A673 (cell line): Measurements from ENCODE around the gene RBFOX1. TPM values are rescaled to one million over a fixed set of nuclear protein-coding genes. Genes with fewer than 3 reads are reported as not detected.

ENCODE experiments used
- BruUV-seq: library from RNA; stranded (reverse); fragments of 400-500 nt; replicated peaks from 2 replicates; lab custom pipeline; 2021; lab: Mats Ljungman, UMichigan
- CTCF ChIA-PET: fragments of 300-600 bp; sonication (Branson Sonifier 250); formaldehyde crosslinking; loops from one replicate; lab custom pipeline; 2022; ENCODE audit warnings: antibody characterized with exemption; lab: Charles Lee
- POLR2A ChIA-PET: fragments of 300-600 bp; sonication (Branson Sonifier 250); formaldehyde crosslinking; loops from one replicate; lab custom pipeline; 2022; ENCODE audit warnings: antibody characterized with exemption; ENCODE audit not compliant: low non-redundant PET; lab: Charles Lee
- DNase-seq: peaks from one replicate; pipeline ENCODE4 v3.0.0-alpha.2; 2015; ENCODE audit warnings: low spot score
- H3K27ac ChIP-seq: fragments of 200-600 bp; sonication (generic); 2 replicates; pipeline ENCODE4 v1.5.1; 2016; ENCODE audit warnings: mixed run types, low read depth, mild to moderate bottlenecking, mixed read lengths, antibody characterized with exemption, low read length; ENCODE audit not compliant: poor library complexity, severe bottlenecking
- H3K27me3 ChIP-seq: fragments of 200-600 bp; sonication (generic); replicated peaks from 2 replicates; pipeline ENCODE4 v1.6.1; 2017; ENCODE audit warnings: mixed run types, low read depth, mild to moderate bottlenecking, mixed read lengths, antibody characterized with exemption, low read length; ENCODE audit not compliant: insufficient read depth, poor library complexity
- H3K36me3 ChIP-seq: fragments of 200-600 bp; sonication (generic); 2 replicates; pipeline ENCODE4 v1.6.1; 2016; ENCODE audit warnings: mixed run types, mild to moderate bottlenecking, mixed read lengths, antibody characterized with exemption, low read length; ENCODE audit not compliant: insufficient read depth, poor library complexity, severe bottlenecking
- H3K4me1 ChIP-seq: fragments of 200-600 bp; sonication (generic); 2 replicates; pipeline ENCODE4 v1.6.1; 2017; ENCODE audit warnings: mixed run types, mild to moderate bottlenecking, mixed read lengths, antibody characterized with exemption, low read length; ENCODE audit not compliant: insufficient read depth, poor library complexity, severe bottlenecking
- H3K4me3 ChIP-seq: fragments of 200-600 bp; sonication (generic); 2 replicates; pipeline ENCODE4 v1.5.1; 2016; ENCODE audit warnings: low read depth, mixed run types, mild to moderate bottlenecking, mixed read lengths, low read length; ENCODE audit not compliant: poor library complexity, severe bottlenecking
- H3K9me3 ChIP-seq: fragments of 200-600 bp; sonication (generic); 2 replicates; pipeline ENCODE4 v1.6.1; 2016; ENCODE audit warnings: mixed run types, low read depth, mild to moderate bottlenecking, mixed read lengths, antibody characterized with exemption, low read length; ENCODE audit not compliant: poor library complexity, severe bottlenecking
- EZH2 ChIP-seq: fragments of 200-600 bp; sonication (generic); IDR thresholded peaks from 2 replicates; pipeline ENCODE4 v1.6.1; 2017; ENCODE audit warnings: borderline replicate concordance, low read depth, mild to moderate bottlenecking, mixed read lengths, antibody characterized with exemption, low read length; ENCODE audit not compliant: poor library complexity, severe bottlenecking
- intact Hi-C: fragments of 100-400 bp; cut with micrococcal nuclease; formaldehyde crosslinking; loops from one replicate; pipeline ENCODE4 v1.10.0; 2022; ENCODE audit not compliant: unreplicated experiment
- total RNA-seq: library from RNA; stranded (reverse); gene quantifications from 2 replicates; pipeline ENCODE4 v1.2.3, GENCODE V29; 2021
- TF ChIP-seq, protein P1 (sequence below): fragments of 300-800, 200-600 bp; sonication (generic); conservative IDR thresholded peaks from 2 replicates; pipeline ENCODE4 v1.5.1; 2017; ENCODE audit warnings: low read depth, mild to moderate bottlenecking, antibody characterized with exemption, low read length, moderate library complexity, mixed read lengths

Gene RBFOX1
- total RNA-seq, 1 experiment from 2014 or later = 1.8 TPM

DNA sequence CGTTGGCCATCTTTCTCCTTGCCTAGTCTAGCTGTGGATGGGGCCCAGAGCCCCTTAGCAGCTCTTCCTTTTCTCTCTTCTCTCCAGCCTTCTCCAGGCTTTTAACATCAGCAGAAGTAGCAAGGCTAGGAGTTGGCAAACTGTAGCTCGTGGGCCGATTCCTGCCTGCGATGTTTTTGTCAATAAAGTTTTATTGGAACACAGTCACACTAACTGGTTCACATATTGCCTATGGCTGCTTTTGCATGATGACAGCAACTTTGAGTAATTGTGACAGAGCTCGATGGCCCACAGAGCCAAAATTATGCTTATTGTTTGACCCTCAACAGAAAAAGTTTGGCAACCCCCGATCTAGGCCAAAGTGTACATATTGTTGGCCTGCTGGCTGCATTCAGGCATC is 199.9 kb downstream of the RBFOX1 start:
- H3K4me1 ChIP-seq = no peaks in the 10 kb centered on the region
- ChIA-PET CTCF (no interaction called here), POLR2A (no interaction called here)
- no peak overlapping the region for H3K27ac ChIP-seq
- no peak for TF ChIP-seq EZH2
- TF ChIP-seq, protein P1, sequence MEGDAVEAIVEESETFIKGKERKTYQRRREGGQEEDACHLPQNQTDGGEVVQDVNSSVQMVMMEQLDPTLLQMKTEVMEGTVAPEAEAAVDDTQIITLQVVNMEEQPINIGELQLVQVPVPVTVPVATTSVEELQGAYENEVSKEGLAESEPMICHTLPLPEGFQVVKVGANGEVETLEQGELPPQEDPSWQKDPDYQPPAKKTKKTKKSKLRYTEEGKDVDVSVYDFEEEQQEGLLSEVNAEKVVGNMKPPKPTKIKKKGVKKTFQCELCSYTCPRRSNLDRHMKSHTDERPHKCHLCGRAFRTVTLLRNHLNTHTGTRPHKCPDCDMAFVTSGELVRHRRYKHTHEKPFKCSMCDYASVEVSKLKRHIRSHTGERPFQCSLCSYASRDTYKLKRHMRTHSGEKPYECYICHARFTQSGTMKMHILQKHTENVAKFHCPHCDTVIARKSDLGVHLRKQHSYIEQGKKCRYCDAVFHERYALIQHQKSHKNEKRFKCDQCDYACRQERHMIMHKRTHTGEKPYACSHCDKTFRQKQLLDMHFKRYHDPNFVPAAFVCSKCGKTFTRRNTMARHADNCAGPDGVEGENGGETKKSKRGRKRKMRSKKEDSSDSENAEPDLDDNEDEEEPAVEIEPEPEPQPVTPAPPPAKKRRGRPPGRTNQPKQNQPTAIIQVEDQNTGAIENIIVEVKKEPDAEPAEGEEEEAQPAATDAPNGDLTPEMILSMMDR = no peak
- no peaks in the 10 kb centered on the region for H3K9me3 ChIP-seq
- H3K36me3 ChIP-seq = no peaks in the 10 kb centered on the region
- H3K27me3 ChIP-seq = no peaks in the 10 kb centered on the region
- no TSS peak for BruUV-seq
- no peak overlapping the region for H3K4me3 ChIP-seq
- no peak for DNase-seq
- intact Hi-C loops = no loop called here

DNA sequence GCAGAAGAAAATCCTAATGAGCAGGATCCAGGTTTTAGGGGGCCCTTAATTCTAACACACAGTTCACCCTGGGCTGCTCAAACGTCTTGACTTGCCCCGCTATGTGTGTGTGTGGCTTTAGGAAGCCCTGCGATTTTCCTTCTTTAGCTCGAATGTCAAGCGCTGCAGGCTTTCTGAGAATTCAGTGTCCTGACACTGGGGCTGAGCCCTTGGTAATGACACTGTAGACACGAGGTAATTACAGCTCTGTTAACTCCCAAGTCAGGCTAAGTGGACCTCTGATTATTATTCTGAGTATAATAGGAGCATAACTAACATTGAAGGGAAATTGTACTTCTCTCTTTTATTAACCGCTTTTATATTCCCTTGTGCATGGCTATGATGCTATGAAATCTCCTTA is 202.1 kb downstream of the RBFOX1 start:
- no peak overlapping the region for H3K4me3 ChIP-seq
- TF ChIP-seq, protein P1 = no peak
- TF ChIP-seq EZH2 = no peak
- no peaks in the 10 kb centered on the region for H3K27me3 ChIP-seq
- POLR2A ChIA-PET = no interaction called here
- H3K36me3 ChIP-seq = no peaks in the 10 kb centered on the region
- DNase-seq = no peak
- BruUV-seq = no TSS peak
- H3K27ac ChIP-seq = no peak overlapping the region
- H3K9me3 ChIP-seq = peaks cover 4% of the 10 kb centered on the region
- intact Hi-C loops = no loop called here
- H3K4me1 ChIP-seq = no peaks in the 10 kb centered on the region
- CTCF ChIA-PET = no interaction called here

DNA sequence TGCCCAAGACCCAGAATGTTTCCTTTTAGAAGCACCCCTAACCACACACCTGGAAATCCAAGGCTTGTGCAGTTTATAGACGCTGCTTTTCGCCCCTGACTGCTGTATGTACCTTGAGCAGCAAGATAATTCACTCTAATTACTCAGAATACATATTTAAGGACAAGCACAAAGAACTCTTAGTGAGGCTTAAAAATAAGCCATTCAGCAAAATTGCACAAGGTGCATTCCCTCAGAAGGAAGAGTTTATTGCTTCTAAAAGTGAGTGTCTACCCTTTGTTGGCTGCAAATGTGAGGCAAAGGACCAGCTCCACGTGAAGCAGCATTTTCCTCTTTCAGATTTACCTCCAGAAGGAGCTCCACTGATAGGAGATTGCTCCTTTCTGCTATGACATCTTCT is 208.4 kb downstream of the RBFOX1 start:
- intact Hi-C loops = no loop called here
- POLR2A ChIA-PET = no interaction called here
- CTCF ChIA-PET = no interaction called here
- no TSS peak for BruUV-seq
- no peak for DNase-seq
- Histone ChIP-seq H3K4me1 (no peaks in the 10 kb centered on the region), H3K27ac (no peak overlapping the region), H3K36me3 (no peaks in the 10 kb centered on the region), H3K9me3 (peaks cover 4% of the 10 kb centered on the region), H3K27me3 (no peaks in the 10 kb centered on the region), H3K4me3 (no peak overlapping the region)
- no peak for TF ChIP-seq EZH2
- TF ChIP-seq, protein P1 = no peak
